HTR-8/SVneo (cell line): ENCODE measurements around the gene CRYL1.

ENCODE experiments used
- DNase-seq: peaks from one replicate; pipeline ENCODE4 v3.0.0; 2011; ENCODE audit warnings: low spot score, mixed read lengths; ENCODE audit not compliant: insufficient read length
- FAIRE-seq: peaks from 2 replicates; lab custom pipeline; 2011; peaks lifted over from hg19 to GRCh38; lab: Jason Lieb, UNC

Gene CRYL1

DNA sequence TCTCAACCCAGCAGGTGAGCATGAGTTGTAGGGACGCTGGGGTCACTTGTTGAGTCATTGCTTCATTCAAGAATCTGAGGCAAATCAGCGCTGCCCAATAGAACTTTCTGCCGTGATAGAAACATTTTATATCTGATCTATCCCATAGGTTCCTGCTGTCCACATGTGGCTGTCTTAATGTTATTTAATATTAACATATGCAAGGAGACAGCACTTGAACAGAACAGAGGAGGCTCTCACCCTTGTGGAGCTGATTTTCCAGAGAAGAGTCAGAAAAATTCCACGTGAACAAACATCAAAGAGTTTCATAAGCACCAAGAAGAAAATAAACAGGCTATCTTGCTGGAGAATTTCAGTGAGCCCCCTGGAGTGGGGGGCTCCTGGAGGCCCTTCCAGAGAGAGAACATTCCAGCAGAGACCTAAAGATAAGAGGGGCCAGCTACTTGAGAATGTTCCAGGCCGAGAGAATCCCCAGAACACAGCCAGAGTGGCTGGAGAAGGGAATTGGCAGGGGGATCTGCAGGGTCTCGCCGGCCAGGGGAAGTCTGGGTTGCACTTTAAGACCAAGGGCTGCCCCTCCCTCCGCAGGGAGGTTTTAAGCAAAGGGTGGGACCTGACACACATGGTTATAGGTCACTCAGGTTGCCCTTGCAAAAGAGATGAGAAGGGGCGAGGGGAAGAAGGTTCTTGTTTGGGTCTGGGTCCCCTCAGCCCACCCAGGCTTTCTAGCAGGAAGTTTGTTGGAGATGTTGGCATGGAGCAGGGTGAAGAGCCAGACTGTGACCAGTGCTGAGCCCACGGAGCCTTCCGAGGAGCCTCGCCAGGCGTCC is 135.7 kb downstream of the CRYL1 start:
- FAIRE-seq (no peak), DNase-seq (no peak)

- no peak for FAIRE-seq
- no peak for DNase-seq
Measured at GRCh38 chr13:20388184-20388583, 137.5 kb downstream of the CRYL1 start.

- no peak for DNase-seq
- FAIRE-seq: no peak
Measured at GRCh38 chr13:20387441-20387971, 138.2 kb downstream of the CRYL1 start.

DNA sequence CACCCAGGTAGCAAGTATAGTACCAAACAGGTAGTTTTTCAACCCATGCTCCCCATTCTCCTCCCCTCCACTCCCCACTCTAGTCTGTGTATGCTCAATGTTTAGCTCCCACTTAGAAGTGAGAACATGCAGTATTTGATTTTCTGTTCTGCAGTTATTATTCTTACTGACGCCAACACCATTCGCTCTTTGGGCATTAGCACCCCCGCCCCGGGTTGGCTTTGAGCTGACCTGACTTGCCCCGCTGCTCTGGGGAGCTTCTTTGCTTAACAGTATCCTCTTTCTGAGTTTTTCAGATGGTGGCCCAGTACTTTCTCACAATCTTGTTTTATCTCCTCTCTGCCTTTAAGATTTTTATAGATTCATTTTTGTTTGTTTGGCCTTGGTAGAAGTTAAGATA is 138.7 kb downstream of the CRYL1 start:
- DNase-seq: no peak
- FAIRE-seq: no peak

DNA sequence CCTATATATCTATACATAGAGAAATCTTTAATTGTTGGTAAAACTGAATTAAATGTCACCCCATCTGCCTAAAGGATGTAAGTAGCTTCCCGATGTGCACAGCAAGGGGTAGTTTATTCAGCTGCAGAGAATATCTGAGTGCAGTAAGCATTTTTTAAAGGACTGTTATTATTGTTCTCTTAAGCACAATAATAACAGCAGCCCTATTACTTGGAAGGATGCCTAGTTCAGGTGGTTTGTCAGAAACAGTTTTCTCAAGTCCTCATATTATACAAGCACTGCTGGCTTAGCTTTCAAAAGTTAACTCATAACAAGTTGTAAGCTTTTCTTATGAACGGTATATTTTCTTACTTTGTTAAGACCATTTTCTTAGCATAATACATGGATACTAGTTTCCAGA is 142.6 kb downstream of the CRYL1 start:
- no peak for FAIRE-seq
- DNase-seq: no peak

DNA sequence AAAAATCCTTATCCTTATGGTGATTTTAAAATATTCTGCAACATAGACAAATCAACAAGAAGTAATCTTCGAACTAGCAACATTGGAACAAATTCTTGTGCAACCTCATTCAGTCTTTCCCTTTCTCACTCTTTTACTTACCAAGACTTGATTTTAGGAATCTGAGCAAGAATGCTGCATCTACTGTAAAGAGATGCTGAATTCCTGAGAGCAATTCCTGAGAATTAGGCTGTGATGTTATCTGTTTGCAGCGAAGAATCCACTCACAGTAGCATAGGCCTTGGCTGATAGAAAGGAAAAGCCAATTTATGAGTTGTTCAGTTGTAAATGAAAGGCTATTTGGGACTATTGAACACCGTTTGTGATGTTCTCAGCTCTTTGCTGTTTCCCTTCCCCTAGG is 144.3 kb downstream of the CRYL1 start:
- no peak for DNase-seq
- FAIRE-seq: no peak

DNA sequence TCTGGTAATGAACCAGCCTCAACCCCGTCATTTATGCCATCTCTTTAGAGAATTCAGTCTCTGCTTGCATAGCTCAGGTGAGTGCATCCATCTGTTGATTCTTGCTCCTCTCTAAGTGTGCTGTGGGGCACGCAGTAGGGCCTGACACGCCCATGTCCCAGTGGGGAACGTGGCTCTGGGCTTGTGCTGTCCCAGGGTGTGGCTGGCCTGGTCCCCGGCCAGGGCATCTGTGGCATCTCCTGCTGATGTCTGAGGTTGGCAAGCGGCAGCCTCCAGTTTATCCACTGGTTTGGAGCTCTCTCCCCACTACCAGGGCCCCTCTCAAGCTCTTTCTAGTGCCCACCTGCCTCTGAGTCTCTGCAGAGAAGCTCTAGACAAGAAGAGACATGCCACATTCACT is 146.9 kb downstream of the CRYL1 start:
- FAIRE-seq: no peak
- DNase-seq: no peak

DNA sequence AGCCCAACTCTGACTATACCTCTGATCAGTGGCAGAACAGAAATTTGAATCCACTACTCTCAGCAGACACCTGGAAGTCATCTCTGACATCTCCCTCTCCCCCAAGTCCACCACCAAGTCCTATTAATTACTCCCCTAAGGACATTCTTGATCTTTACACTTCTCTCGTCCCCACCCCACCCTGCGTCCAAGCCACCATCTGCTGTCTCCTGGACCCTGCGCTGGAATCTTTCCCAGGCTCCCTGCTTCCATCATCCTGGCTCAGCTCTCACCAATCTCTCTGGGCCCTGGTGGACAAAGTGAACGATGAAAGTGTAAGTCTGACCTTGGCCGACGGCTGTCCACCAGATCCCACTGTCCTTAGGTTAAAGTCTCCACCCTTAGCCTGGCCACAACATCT is 147.9 kb downstream of the CRYL1 start:
- DNase-seq: no peak
- no peak for FAIRE-seq

DNA sequence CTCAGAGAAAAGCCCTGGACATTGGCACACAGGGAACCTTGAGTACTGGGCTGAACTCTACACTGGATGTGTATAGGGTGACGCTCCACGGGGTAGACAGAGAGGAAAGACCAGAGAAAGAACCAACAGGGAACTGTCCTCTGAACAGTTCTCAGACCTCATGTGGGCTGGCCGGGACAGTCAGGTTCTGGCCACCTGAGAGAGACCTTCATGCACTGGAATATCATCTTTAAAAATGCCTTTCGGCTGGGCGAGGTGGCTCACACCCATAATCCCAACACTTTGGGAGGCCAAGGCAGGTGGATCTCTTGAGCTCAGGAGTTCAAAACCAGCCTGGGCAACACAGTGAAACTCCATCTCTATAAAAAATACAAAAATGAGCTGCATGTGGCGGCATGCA is 149.8 kb downstream of the CRYL1 start:
- DNase-seq (no peak), FAIRE-seq (no peak)

DNA sequence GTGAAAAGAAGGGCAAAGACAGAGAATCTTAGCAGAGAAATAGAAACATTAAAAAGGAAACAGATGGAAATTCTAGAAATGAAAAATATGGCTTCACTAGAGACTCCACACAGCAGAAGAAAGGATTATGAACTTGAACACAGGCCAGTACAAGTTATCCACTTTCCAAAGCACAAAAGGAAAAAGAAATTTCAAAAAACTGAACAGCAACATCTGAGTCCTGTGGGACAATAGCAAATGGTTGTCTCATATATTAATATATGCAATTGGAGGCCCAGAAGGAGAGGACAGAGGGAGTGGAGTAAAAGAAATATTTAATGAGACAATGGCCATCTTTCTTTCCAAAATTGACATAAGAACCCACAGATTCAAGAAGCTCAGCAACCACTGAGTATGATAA is 151.8 kb downstream of the CRYL1 start:
- DNase-seq (no peak), FAIRE-seq (no peak)

GRCh38 chr13:20371825-20372224 is 153.8 kb downstream of the CRYL1 start:
- DNase-seq: no peak
- no peak for FAIRE-seq

GRCh38 chr13:20370815-20371421 is 154.7 kb downstream of the CRYL1 start:
- DNase-seq (no peak), FAIRE-seq (no peak)

DNA sequence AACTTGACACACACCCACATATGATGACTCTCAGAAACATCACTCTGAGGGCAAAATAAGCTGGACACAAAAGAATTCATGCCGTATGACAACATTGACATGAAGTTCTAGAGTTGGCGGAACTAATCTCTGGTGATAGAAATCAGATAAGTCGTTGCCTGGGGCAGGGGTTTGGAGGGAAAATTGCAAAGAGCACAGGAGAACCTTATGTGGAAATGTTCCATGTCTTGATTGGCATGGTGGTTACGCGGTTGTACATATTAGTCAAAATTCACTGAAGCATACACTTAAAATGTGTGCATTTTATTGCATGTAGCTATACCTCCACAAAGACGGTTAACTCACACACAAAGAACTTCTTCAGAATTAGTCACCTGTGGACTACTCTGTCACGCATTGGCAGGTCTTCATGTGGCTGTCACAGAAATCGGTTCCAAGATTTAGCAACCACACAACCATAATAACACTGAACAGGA is 155.7 kb downstream of the CRYL1 start:
- FAIRE-seq (no peak), DNase-seq (no peak)

DNA sequence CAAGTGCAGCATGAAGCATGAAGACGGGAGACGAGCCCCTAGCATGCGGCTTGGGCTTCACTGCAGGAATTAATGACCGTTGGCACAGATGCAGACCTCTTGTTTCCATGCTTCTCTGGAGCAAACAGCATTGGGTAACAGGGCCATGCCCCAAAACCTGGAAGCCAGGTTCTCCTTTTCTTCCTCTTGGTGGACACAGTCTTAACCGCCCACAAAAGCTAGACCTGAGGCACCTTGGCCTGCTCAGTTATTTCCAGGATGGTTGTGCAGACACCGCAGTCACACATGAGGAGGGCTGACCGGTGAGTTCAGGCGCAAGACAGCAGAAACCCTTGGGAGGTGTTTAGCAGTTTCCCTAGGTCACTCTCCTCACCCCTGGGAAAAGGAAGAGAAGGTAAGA is 159.6 kb downstream of the CRYL1 start:
- no peak for DNase-seq
- no peak for FAIRE-seq

DNA sequence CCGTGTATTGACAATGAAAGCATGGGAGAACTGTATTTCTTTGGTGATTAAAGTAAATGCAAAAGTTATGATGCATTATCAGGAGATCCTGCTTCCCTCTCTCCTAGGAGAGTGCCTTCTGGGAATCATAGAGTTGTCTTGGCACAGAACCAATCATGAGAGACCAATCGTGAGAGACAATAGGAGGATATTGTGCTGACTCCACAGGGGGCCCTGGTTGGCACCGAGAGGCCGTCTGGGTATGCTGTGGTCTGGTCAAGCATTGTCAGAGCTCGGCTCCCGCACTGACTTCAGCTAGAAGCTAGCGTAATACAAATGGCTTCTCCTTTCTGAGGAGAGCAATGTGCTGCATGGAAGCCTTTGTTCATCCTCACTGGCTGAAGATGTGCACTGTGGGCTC is 162.1 kb downstream of the CRYL1 start:
- DNase-seq (no peak), FAIRE-seq (no peak)

- FAIRE-seq (no peak), DNase-seq (no peak)
Measured at GRCh38 chr13:20363172-20363571, 162.5 kb downstream of the CRYL1 start.

DNA sequence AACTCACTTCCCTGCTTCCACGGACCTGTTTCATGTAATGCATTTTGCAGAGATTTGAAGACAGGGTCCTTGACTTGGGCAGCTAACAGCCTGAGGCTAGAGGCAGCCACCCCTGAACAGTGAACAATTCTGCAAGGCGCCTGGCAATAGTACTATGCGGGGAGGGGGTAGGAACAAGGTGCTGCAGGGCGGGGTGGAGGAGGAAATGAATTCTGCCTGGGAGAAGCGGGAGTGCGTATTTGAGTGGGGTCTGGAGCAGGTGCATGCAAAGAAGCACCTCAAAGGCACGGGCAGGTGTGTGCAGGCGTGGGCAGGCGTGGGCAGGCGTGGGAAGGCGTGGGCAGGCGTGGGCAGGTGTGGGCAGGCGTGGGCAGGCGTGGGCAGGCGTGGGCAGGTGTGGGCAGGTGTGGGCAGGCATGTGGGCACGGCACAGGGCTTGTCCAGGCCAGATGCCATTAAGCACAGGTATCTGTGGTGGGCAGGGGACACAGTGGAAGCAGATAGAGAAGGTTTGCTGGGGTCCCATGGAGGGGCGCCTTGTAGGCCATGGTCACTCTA is 163.1 kb downstream of the CRYL1 start:
- DNase-seq (no peak), FAIRE-seq (no peak)

DNA sequence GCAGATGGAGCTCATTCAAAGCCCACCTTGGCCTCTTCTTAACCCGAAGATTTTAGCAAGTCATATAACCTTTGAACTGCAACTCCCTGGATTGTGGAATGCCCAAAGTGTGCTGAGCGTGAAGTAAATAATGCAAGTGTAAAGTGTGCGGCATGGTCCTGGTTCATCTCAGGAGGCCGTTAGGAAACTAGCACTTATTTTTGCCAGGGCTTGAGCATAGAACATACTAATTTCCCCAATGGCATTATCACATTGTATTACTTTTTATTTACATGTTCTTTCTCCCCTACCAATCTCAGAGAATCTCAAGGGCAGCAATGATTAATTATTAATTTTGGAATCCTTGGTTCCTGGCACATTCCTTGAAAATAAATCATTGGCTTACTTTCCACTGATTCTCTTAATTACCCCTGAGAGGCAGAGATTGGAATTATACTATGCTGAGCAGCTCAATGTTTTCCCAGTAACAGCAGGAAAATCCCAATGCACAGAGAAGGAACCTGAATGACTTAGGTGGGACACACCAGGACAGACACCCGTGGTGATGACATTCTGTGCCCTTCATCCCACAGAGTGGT is 164.7 kb downstream of the CRYL1 start:
- FAIRE-seq (no peak), DNase-seq (no peak)

DNA sequence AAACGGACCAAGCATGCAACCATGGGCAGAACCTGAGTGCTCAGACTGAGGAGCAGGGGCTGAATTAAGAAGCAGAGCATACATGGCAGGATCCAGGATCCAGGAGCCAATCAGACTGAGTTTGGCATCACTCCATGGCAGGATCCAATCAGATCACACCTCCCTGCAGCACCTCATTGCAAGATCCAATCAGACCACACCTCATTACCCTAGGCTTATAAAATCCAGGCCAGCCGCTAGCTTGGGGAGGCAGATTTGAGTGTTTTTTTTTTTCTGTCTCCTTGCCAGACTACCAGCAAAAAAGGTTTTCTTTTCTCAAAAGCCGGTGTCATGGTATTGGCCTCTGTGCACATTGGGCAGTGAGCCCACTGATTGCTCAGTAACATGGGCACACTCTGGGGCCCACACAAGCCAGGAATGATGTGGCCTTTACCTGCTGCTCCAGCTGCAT is 165.6 kb downstream of the CRYL1 start:
- FAIRE-seq (no peak), DNase-seq (no peak)

DNA sequence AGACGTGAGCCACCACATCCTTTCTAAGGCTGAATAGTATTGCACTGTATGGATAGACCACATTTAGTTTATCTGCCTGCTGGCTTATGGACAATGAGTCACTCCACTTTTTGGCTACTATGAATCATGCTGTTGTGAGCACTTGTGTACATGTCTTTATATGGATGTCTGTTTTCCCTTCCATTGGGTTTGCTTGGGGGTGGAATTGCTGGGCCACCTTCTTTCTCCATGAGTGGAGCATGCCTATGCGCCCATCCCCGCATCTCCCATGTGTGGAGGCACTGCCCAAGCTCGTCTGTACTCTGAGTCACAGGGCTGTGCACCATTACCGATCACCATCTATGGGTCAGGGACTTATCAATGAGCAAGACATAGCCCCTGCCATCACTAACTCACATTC is 166.3 kb downstream of the CRYL1 start:
- DNase-seq (peak; percentile 34), FAIRE-seq (no peak)

- DNase-seq (no peak), FAIRE-seq (no peak)
Measured at GRCh38 chr13:20358022-20358421, 167.6 kb downstream of the CRYL1 start.
